HCT116 (cell line): ENCODE results near the gene RPL36AL. TPM values are rescaled to one million over a fixed set of nuclear protein-coding genes. Genes with fewer than 3 reads are reported as not detected.

Experiments
- ATAC-seq: fragments of 200-7000 bp; cut with Tn5 transposase; 2 replicates; pipeline ENCODE4 v1.9.1; 2020; ENCODE audit warnings: mild to moderate bottlenecking, moderate library complexity
- BruUV-seq: library from RNA; stranded (reverse); fragments of 400-500 nt; replicated peaks from 2 replicates; lab custom pipeline; 2021; lab: Mats Ljungman, UMichigan
- CTCF ChIA-PET: fragments of 300-600 bp; sonication (Branson Sonifier 250); formaldehyde crosslinking; loops from one replicate; lab custom pipeline; 2021; ENCODE audit warnings: antibody characterized with exemption; lab: Charles Lee
- POLR2A ChIA-PET: fragments of 300-600, 350-600 bp; sonication (Branson Sonifier 250); formaldehyde crosslinking; loops from one replicate; lab custom pipeline; 2021; ENCODE audit warnings: antibody characterized with exemption; lab: Charles Lee
- RAD21 ChIA-PET, 2 experiments: fragments of 300-600 bp; sonication (Branson Sonifier 250); formaldehyde crosslinking; loops; one replicate each; lab custom pipeline; 2023; ENCODE audit warnings: low total read pairs in 2 of 2; ENCODE audit not compliant: uncharacterized antibody in 2 of 2, unreplicated experiment in 2 of 2, low non-redundant PET in 1 of 2; lab: Charles Lee
- DNase-seq: peaks from one replicate; pipeline ENCODE4 v3.0.0-alpha.2; 2010; ENCODE audit warnings: low read depth, low spot score
- H2AFZ ChIP-seq: fragments of 200-600 bp; shearing (Covaris generic), sonication (generic); 2 replicates; pipeline ENCODE4 v1.6.1; 2017; ENCODE audit warnings: low read depth, mixed run types, mixed read lengths, antibody characterized with exemption, low read length; ENCODE audit not compliant: poor library complexity, severe bottlenecking
- H3K27ac ChIP-seq: 2 replicates; pipeline ENCODE4 v1.5.1; 2012; ENCODE audit warnings: low read depth, low read length
- H3K27me3 ChIP-seq: fragments of 200-600 bp; sonication (generic); 2 replicates; pipeline ENCODE4 v1.6.1; 2016; ENCODE audit warnings: mixed run types, low read length, mixed read lengths; ENCODE audit not compliant: insufficient read depth
- H3K36me3 ChIP-seq, 2 experiments: fragments of 200-500 bp in 1 of 2; fragments of 200-600 bp in 1 of 2; sonication (Bioruptor generic) in 1 of 2; sonication (generic) in 1 of 2; 2 replicates each; pipeline versions ENCODE4 v1.5.1 to v1.6.1; 2014 to 2016; ENCODE audit warnings: low read length in 2 of 2, inconsistent platforms in 1 of 2, mixed read lengths in 1 of 2, mixed run types in 1 of 2; ENCODE audit not compliant: insufficient read depth in 2 of 2, control insufficient read depth in 1 of 2
- H3K4me1 ChIP-seq, 2 experiments: fragments of 200-600 bp in 1 of 2; sonication (generic) in 1 of 2; 2 replicates each; pipeline versions ENCODE4 v1.5.1 to v1.6.1; 2012 to 2017; ENCODE audit warnings: low read length in 2 of 2, inconsistent platforms in 1 of 2, mild to moderate bottlenecking in 1 of 2, mixed read lengths in 1 of 2, mixed run types in 1 of 2, moderate library complexity in 1 of 2; ENCODE audit not compliant: insufficient read depth in 2 of 2, control insufficient read depth in 1 of 2
- H3K4me2 ChIP-seq: fragments of 200-600 bp; sonication (generic); 2 replicates; pipeline ENCODE4 v1.6.1; 2017; ENCODE audit warnings: mixed run types, low read length, mixed read lengths
- H3K4me3 ChIP-seq, 2 experiments: fragments of 200-600 bp in 1 of 2; sonication (generic) in 1 of 2; replicated peaks in 1 of 2; 2 replicates each; pipeline ENCODE4 v1.5.1; 2011 to 2016; ENCODE audit warnings: low read length in 2 of 2, control low read depth in 1 of 2, low read depth in 1 of 2, mild to moderate bottlenecking in 1 of 2, mixed read lengths in 1 of 2, mixed run types in 1 of 2
- H3K79me2 ChIP-seq: fragments of 200-600 bp; sonication (generic); 2 replicates; pipeline ENCODE4 v1.6.1; 2017; ENCODE audit warnings: mild to moderate bottlenecking, mixed run types, low read length, moderate library complexity, mixed read lengths; ENCODE audit not compliant: insufficient read depth
- H3K9ac ChIP-seq: fragments of 200-600 bp; sonication (generic); 2 replicates; pipeline ENCODE4 v1.6.1; 2016; ENCODE audit warnings: low read length, mixed read lengths
- H3K9me2 ChIP-seq: fragments of 200-600 bp; sonication (generic), shearing (Covaris generic); 2 replicates; pipeline ENCODE4 v1.6.1; 2017; ENCODE audit warnings: mixed run types, mild to moderate bottlenecking, moderate library complexity; ENCODE audit not compliant: insufficient read depth
- H3K9me3 ChIP-seq, 2 experiments: fragments of 200-500 bp in 1 of 2; fragments of 200-600 bp in 1 of 2; sonication (Bioruptor generic) in 1 of 2; sonication (generic) in 1 of 2; 2 replicates each; pipeline ENCODE4 v1.6.1; 2014 to 2017; ENCODE audit warnings: low read length in 2 of 2, mixed read lengths in 2 of 2, inconsistent platforms in 1 of 2, low read depth in 1 of 2, mild to moderate bottlenecking in 1 of 2, mixed run types in 1 of 2, moderate library complexity in 1 of 2; ENCODE audit not compliant: control insufficient read depth in 1 of 2, insufficient read depth in 1 of 2
- H4K20me1 ChIP-seq: fragments of 200-600 bp; sonication (generic), shearing (Covaris generic); 2 replicates; pipeline ENCODE4 v1.6.1; 2017; ENCODE audit warnings: mixed run types, mild to moderate bottlenecking, moderate library complexity; ENCODE audit not compliant: insufficient read depth
- CBX3 ChIP-seq: IDR thresholded peaks from 2 replicates; pipeline ENCODE4 v1.6.1; 2012; ENCODE audit warnings: low read depth
- EGR1 ChIP-seq: IDR thresholded peaks from 2 replicates; pipeline ENCODE4 v1.6.1; 2012; ENCODE audit warnings: low read depth
- EZH2 ChIP-seq: fragments of 200-600 bp; sonication (generic); IDR thresholded peaks from 2 replicates; pipeline ENCODE4 v1.6.1; 2017; ENCODE audit warnings: antibody characterized with exemption, mixed run types
- POLR2AphosphoS5 ChIP-seq: IDR thresholded peaks from 2 replicates; pipeline ENCODE4 v1.6.1; 2011; ENCODE audit warnings: mild to moderate bottlenecking, low read depth, low read length, moderate library complexity
- SIN3A ChIP-seq: IDR thresholded peaks from 2 replicates; pipeline ENCODE4 v1.6.1; 2012; ENCODE audit warnings: low read depth
- TCF7L2 ChIP-seq: IDR thresholded peaks from 2 replicates; pipeline ENCODE4 v1.7.0; 2011; ENCODE audit warnings: borderline replicate concordance, inconsistent platforms; ENCODE audit not compliant: insufficient read depth, insufficient read length; ENCODE audit errors: extremely low read depth
- ZFX ChIP-seq: fragments of 450-650 bp; IDR thresholded peaks from 2 replicates; pipeline ENCODE4 v1.6.1; 2017
- ZNF274 ChIP-seq: fragments of 200-500 bp; sonication (Bioruptor generic); IDR thresholded peaks from 2 replicates; pipeline ENCODE4 v1.6.1; 2014; ENCODE audit warnings: mild to moderate bottlenecking, low read depth, low read length, inconsistent platforms
- intact Hi-C: fragments of 100-400 bp; cut with micrococcal nuclease; formaldehyde crosslinking; loops from 2 replicates; pipeline ENCODE4 v1.10.0; 2022
- total RNA-seq: library from RNA; stranded (reverse); gene quantifications from one replicate; pipeline ENCODE4 v1.2.1, GENCODE V29; 2021; ENCODE audit not compliant: unreplicated experiment
- TF ChIP-seq, protein P1 (sequence below), 3 experiments: fragments of 200-600 bp in 1 of 3; sonication (generic) in 1 of 3; IDR thresholded peaks in 2 of 3; conservative IDR thresholded peaks in 1 of 3; 2 replicates each; pipeline ENCODE4 v1.5.1; 2012 to 2017; ENCODE audit warnings: low read depth in 2 of 3, low read length in 2 of 3, antibody characterized with exemption in 1 of 3, borderline replicate concordance in 1 of 3, control low read depth in 1 of 3, mild to moderate bottlenecking in 1 of 3, mixed read lengths in 1 of 3, mixed run types in 1 of 3, moderate library complexity in 1 of 3; ENCODE audit not compliant: insufficient read depth in 1 of 3
- TF ChIP-seq, protein P2 (sequence below): IDR thresholded peaks from 2 replicates; pipeline ENCODE4 v1.6.1; 2012; ENCODE audit warnings: low read depth
- TF ChIP-seq, protein P3 (sequence below): IDR thresholded peaks from 2 replicates; pipeline ENCODE4 v1.6.1; 2011; ENCODE audit warnings: mild to moderate bottlenecking, low read length, moderate library complexity; ENCODE audit not compliant: insufficient replicate concordance; ENCODE audit errors: extremely low read depth
- TF ChIP-seq, protein P4 (sequence below): IDR thresholded peaks from 2 replicates; pipeline ENCODE4 v1.6.1; 2012

Gene RPL36AL
- total RNA-seq, 1 experiment from 2014 or later: 212 TPM

DNA sequence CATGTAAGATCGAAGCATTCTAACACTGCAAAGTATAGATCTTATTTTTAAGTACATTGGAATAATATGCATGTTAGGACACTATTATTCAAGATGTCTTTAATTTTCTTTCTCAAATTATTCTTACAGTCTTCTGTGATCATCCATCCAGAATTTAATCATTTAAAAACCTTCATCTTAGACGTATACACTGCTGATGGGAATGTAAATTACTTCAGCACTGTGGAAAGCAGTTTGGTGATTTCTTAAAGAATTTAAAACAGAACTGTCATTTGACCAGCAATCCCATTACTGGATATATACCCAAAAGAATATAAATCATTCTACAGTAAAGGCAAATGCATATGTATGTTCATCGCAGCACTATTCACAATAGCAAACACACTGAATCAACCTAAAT lies 31.0 kb downstream of the RPL36AL start:
- ChIA-PET POLR2A (no interaction called here), RAD21 (no interaction called here)

More for the DNA sequence above, 31.0 kb downstream of the RPL36AL start:
- Histone ChIP-seq H4K20me1 (no peaks in the 10 kb centered on the region; the same call in 1 of the 2 replicates), H3K9me2 (no peaks in the 10 kb centered on the region), H3K4me3 (no peak overlapping the region), H3K27ac (no peak overlapping the region), H3K9ac (no peak overlapping the region), H3K4me1 (peaks cover 6 to 15% of the 10 kb centered on the region in 2 experiments), H2AFZ (no peak overlapping the region), H3K9me3 (no peaks in the 10 kb centered on the region), H3K27me3 (no peaks in the 10 kb centered on the region), H3K4me2 (no peak overlapping the region), H3K36me3 (peaks cover 0 to 13% of the 10 kb centered on the region in 2 experiments; a peak in 2 of 4 replicates), H3K79me2 (peaks cover 19% of the 10 kb centered on the region)
- CTCF ChIA-PET: no interaction called here
- TF ChIP-seq, protein P1, sequence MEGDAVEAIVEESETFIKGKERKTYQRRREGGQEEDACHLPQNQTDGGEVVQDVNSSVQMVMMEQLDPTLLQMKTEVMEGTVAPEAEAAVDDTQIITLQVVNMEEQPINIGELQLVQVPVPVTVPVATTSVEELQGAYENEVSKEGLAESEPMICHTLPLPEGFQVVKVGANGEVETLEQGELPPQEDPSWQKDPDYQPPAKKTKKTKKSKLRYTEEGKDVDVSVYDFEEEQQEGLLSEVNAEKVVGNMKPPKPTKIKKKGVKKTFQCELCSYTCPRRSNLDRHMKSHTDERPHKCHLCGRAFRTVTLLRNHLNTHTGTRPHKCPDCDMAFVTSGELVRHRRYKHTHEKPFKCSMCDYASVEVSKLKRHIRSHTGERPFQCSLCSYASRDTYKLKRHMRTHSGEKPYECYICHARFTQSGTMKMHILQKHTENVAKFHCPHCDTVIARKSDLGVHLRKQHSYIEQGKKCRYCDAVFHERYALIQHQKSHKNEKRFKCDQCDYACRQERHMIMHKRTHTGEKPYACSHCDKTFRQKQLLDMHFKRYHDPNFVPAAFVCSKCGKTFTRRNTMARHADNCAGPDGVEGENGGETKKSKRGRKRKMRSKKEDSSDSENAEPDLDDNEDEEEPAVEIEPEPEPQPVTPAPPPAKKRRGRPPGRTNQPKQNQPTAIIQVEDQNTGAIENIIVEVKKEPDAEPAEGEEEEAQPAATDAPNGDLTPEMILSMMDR (IDR thresholded peaks at IDR 0.05 in 2 of 3, conservative IDR thresholded peaks at IDR 0.05 in 1 of 3; ENCODE audit: borderline replicate concordance in 1 of 3, insufficient read depth in 1 of 3, low read depth in 2 of 3, low read length in 2 of 3): no peak
- TF ChIP-seq ZFX: no peak
- TF ChIP-seq, protein P2, sequence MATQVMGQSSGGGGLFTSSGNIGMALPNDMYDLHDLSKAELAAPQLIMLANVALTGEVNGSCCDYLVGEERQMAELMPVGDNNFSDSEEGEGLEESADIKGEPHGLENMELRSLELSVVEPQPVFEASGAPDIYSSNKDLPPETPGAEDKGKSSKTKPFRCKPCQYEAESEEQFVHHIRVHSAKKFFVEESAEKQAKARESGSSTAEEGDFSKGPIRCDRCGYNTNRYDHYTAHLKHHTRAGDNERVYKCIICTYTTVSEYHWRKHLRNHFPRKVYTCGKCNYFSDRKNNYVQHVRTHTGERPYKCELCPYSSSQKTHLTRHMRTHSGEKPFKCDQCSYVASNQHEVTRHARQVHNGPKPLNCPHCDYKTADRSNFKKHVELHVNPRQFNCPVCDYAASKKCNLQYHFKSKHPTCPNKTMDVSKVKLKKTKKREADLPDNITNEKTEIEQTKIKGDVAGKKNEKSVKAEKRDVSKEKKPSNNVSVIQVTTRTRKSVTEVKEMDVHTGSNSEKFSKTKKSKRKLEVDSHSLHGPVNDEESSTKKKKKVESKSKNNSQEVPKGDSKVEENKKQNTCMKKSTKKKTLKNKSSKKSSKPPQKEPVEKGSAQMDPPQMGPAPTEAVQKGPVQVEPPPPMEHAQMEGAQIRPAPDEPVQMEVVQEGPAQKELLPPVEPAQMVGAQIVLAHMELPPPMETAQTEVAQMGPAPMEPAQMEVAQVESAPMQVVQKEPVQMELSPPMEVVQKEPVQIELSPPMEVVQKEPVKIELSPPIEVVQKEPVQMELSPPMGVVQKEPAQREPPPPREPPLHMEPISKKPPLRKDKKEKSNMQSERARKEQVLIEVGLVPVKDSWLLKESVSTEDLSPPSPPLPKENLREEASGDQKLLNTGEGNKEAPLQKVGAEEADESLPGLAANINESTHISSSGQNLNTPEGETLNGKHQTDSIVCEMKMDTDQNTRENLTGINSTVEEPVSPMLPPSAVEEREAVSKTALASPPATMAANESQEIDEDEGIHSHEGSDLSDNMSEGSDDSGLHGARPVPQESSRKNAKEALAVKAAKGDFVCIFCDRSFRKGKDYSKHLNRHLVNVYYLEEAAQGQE: no peak
- TF ChIP-seq POLR2AphosphoS5: no peak
- TF ChIP-seq EZH2: no peak
- TF ChIP-seq, protein P3, sequence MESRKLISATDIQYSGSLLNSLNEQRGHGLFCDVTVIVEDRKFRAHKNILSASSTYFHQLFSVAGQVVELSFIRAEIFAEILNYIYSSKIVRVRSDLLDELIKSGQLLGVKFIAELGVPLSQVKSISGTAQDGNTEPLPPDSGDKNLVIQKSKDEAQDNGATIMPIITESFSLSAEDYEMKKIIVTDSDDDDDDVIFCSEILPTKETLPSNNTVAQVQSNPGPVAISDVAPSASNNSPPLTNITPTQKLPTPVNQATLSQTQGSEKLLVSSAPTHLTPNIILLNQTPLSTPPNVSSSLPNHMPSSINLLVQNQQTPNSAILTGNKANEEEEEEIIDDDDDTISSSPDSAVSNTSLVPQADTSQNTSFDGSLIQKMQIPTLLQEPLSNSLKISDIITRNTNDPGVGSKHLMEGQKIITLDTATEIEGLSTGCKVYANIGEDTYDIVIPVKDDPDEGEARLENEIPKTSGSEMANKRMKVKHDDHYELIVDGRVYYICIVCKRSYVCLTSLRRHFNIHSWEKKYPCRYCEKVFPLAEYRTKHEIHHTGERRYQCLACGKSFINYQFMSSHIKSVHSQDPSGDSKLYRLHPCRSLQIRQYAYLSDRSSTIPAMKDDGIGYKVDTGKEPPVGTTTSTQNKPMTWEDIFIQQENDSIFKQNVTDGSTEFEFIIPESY: no peak
- TF ChIP-seq, protein P4, sequence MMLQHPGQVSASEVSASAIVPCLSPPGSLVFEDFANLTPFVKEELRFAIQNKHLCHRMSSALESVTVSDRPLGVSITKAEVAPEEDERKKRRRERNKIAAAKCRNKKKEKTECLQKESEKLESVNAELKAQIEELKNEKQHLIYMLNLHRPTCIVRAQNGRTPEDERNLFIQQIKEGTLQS: no peak
- no peak for TF ChIP-seq EGR1
- no peak for TF ChIP-seq TCF7L2
- TF ChIP-seq SIN3A: no peak
- no peak for TF ChIP-seq ZNF274
- no peak for TF ChIP-seq CBX3
- intact Hi-C loops: no loop called here
- no peak for ATAC-seq
- no TSS peak for BruUV-seq
- no peak for DNase-seq
